ENCODE data around the gene PCGF1.

- TF ChIP-seq, protein P1, sequence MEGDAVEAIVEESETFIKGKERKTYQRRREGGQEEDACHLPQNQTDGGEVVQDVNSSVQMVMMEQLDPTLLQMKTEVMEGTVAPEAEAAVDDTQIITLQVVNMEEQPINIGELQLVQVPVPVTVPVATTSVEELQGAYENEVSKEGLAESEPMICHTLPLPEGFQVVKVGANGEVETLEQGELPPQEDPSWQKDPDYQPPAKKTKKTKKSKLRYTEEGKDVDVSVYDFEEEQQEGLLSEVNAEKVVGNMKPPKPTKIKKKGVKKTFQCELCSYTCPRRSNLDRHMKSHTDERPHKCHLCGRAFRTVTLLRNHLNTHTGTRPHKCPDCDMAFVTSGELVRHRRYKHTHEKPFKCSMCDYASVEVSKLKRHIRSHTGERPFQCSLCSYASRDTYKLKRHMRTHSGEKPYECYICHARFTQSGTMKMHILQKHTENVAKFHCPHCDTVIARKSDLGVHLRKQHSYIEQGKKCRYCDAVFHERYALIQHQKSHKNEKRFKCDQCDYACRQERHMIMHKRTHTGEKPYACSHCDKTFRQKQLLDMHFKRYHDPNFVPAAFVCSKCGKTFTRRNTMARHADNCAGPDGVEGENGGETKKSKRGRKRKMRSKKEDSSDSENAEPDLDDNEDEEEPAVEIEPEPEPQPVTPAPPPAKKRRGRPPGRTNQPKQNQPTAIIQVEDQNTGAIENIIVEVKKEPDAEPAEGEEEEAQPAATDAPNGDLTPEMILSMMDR (IDR thresholded peaks at IDR 0.05; ENCODE audit: insufficient read depth, low read depth, low read length) = no peak
- peak; percentile 80 for TF ChIP-seq EZH2 (IDR thresholded peaks at IDR 0.05; ENCODE audit: insufficient read depth, low read length)
These were observed 49.2 kb downstream of the PCGF1 start, which contains the start of gene WBP1 for GRCh38 chr2:74458132-74458937.
